GM21529 (cell line): Measurements from ENCODE around the gene APOD.

Experiments
- ATAC-seq: cut with Tn5 transposase; IDR thresholded peaks from one replicate; pipeline ENCODE4 v1.9.1; 2021; ENCODE audit not compliant: unreplicated experiment

APOD gene

GRCh38 chr3:195531683-195532082, 52.1 kb downstream of the APOD start:
- no peak for ATAC-seq

- ATAC-seq, result no peak
Measured at GRCh38 chr3:195526492-195526891, 57.2 kb downstream of the APOD start.

DNA sequence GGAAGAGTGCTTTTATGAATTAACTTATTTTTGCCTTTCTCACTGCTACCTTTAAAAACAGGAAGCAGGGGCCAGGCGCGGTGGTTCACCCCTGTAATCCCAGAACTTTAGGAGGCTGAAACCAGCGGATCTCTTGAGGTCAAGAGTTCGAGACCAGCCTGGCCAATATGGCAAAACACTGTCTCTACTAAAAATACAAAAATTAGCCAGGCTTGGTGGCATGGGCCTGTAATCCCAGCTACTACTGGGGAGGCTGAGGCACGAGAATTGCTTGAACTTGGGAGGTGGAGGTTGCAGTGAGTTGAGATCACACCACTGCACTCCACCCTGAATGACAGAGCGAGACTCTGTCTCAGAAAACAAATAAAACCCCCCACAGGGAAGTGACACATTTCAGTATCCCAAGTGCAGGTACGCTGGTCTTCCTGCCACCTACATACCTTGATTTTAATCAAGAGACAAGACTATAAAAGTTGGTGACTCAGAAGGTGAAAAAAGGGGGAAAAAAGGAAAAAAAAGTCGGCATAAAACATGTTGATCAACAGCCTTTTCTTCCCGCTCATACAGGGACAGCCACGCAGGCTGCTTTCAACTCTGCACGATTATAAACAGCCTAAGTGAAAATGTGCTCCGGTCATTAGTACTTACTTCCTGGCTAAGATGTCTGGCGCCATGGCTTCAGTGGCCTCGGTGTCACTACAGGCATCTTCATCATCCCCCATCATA, 59.4 kb downstream of the APOD start:
- no peak for ATAC-seq

DNA sequence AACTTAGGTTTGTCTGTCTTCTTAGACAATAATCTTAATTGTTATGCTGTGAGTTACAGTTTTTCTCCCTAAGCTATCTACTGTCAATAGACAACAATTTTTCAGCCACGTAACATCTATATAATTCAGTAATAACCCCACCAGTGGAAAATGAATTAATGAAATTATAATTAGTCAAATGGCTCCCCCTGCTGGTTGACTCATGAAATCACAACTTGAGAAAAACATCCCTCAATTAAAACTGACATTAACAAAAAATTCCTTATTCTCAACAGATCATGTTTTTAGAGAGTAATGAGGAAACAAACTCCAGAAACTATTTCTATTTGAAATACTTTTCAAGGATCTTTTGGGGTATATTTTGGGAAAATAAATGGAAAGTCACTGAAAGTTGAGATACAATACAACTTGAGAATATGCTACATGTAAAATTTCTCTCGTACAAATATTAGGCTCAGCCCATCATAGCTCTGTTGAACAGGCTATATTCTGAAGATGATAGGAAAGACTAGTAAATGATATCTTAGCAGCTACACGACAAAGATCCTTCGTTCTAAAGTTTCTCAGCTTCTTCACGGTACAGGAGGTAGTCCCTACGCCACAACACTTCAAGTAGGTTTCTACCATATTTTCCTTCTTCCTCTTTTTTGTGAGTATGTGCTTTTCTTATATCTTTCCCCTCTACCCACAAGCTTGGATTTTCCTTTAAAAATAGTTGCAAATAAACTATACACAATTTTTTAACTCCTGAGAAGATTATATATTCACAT, 61.3 kb downstream of the APOD start:
- ATAC-seq, result no peak
